ENCODE data around the gene SCARF2.
"Not testable (repeated sequence)": the region's sequence is repeated elsewhere in the genome, so short reads cannot be mapped to it uniquely, and the experiment has no call there.

Gene SCARF2

DNA sequence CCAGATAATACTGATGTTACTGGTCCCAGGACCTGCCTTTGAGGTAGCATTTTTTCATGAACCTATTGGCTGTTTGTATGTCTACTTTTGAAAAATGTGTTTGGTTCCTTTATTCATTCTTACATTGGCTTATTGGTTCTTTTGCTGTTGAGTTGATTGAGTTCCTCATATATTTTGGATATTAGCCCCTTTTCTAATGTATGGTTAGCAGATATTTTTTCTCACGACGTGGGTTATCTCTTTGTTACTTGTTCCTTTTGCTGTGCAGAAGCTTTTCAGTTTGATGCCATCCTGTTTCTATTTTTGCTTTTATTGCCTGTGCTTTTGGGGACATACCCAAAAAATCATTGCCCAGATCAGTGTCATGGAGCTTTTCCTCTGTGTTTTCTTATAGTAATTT is 53.5 kb downstream of the SCARF2 start:
- TF ChIP-seq, protein P1, sequence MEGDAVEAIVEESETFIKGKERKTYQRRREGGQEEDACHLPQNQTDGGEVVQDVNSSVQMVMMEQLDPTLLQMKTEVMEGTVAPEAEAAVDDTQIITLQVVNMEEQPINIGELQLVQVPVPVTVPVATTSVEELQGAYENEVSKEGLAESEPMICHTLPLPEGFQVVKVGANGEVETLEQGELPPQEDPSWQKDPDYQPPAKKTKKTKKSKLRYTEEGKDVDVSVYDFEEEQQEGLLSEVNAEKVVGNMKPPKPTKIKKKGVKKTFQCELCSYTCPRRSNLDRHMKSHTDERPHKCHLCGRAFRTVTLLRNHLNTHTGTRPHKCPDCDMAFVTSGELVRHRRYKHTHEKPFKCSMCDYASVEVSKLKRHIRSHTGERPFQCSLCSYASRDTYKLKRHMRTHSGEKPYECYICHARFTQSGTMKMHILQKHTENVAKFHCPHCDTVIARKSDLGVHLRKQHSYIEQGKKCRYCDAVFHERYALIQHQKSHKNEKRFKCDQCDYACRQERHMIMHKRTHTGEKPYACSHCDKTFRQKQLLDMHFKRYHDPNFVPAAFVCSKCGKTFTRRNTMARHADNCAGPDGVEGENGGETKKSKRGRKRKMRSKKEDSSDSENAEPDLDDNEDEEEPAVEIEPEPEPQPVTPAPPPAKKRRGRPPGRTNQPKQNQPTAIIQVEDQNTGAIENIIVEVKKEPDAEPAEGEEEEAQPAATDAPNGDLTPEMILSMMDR (IDR thresholded peaks at IDR 0.05), result no peak
- H3K4me3 ChIP-seq, result no peak overlapping the region
- no peak for DNase-seq (ENCODE audit: low spot score)

GRCh38 chr22:20383538-20383937 is 54.1 kb downstream of the SCARF2 start:
- DNase-seq (ENCODE audit: low spot score), result no peak

More for the DNA sequence above, 53.5 kb downstream of the SCARF2 start:
- no peak overlapping the region for H3K27ac ChIP-seq

DNA sequence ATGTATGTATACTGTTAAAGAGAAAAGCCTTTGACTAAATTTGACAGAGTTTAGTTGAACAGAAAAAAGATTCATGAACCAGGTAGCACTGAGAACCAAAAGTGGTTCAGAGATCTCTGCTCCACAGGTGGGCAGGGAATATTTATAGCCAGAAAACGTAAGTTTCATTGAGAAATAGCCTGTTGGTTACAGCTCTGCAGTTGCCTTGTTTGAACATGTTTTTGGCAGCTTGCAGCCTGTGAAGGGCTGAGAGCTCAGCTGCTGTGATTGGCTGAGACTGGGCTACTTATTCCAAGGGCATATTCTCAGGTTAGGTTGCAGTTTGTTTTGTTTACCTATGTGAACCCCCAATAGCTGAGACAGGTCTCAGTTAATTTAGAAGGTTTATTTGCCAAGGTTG is 57.1 kb downstream of the SCARF2 start:
- no peak for DNase-seq (ENCODE audit: low spot score)
- TF ChIP-seq, protein P1 (IDR thresholded peaks at IDR 0.05), result no peak
- H3K27ac ChIP-seq, result no peak overlapping the region
- no peak overlapping the region for H3K4me3 ChIP-seq

More at GRCh38 chr22:20383538-20383937, 54.1 kb downstream of the SCARF2 start:
- Histone ChIP-seq H3K4me3 (no peak overlapping the region), H3K27ac (no peak overlapping the region)
- TF ChIP-seq, protein P1 (IDR thresholded peaks at IDR 0.05), result no peak

- not testable (repeated sequence) for H3K27ac ChIP-seq; DNase-seq (ENCODE audit: low spot score); H3K4me3 ChIP-seq
Measured at GRCh38 chr22:20378684-20379083, 58.9 kb downstream of the SCARF2 start.

DNA sequence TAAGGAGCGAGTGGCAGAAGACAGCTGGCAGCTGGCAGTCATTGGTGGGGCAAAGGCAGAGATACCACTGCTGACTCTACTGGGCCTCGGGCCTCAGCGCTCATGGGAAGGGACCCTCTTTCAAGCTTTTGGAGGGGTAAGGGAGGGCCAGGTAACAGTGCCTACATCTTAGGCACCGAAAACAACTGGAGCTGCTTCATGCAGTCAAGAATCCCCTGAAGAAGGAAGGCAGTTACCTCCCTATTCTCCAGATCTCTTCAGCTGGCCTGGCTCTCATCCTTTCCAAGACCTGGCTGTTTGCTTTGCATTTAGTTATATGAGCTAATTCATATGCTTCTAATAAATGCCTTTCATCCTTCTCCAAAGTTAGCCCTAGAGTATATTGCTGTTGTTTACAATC is 59.5 kb downstream of the SCARF2 start:
- Histone ChIP-seq H3K27ac (no peak overlapping the region), H3K4me3 (no peak overlapping the region)
- DNase-seq (ENCODE audit: low spot score), result no peak
- TF ChIP-seq, protein P1 (IDR thresholded peaks at IDR 0.05), result no peak

DNA sequence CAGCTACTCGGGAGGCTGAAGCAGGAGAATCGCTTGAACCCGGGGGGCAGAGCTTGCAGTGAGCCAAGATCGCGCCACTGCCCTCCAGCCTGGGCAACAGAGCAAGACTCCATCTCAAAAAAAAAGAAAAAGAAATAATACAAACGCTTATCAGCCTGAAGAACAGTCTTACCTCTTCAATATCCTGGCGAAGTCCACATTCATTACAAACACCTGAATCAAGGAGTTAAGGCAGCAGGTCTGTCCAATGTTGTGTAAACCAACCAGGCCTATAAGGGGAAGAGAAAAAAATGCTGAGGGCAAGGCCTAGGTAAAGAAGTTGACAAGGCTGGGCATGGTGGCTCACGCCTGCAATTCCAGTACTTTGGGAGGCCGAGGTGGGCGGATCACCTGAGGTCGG is 60.6 kb downstream of the SCARF2 start:
- DNase-seq (ENCODE audit: low spot score); H3K27ac ChIP-seq; H3K4me3 ChIP-seq: not testable (repeated sequence)

DNA sequence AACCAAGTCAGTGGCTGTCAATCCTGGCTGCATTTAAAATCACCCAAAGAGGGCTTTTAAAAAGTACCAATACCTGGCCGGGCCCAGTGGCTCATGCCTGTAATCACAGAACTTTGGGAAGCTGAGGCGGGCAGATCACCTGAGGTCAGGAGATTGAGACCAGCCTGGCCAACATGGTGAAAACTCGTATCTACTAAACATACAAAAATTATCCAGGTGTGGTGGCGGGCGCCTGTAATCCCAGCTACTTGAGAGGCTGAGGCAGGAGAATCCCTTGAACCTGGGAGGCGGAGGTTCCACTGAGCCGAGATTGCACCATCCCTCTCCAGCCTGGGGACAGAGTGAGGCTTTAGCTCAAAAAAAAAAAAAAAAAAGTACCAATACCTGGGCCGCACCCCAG is 61.3 kb downstream of the SCARF2 start:
- H3K4me3 ChIP-seq; DNase-seq (ENCODE audit: low spot score); H3K27ac ChIP-seq: not testable (repeated sequence)

Measured in coronary artery (tissue), 2 donors.